Activated CD4-positive, alpha-beta T cell treated with anti-CD3 and anti-CD28 coated beads for 4 hours (primary cell): Measurements from ENCODE around the gene HPD.
"Not testable (repeated sequence)": the region's sequence is repeated elsewhere in the genome, so short reads cannot be mapped to it uniquely, and the experiment has no call there.

Experiments
- DNase-seq, 2 donors: peaks; one replicate each; pipeline ENCODE4 v3.0.0-alpha.2; 2020

HPD gene

GRCh38 chr12:121861636-121862254, 3.1 kb upstream of the HPD start:
- DNase-seq: no peak

- not testable (repeated sequence) for DNase-seq
These were observed 2.0 kb upstream of the HPD start for GRCh38 chr12:121860699-121861098.

GRCh38 chr12:121860257-121860656, 1.6 kb upstream of the HPD start:
- DNase-seq: no peak

- no peak for DNase-seq
These were observed 369 bp downstream of the HPD start for GRCh38 chr12:121858318-121858661.

GRCh38 chr12:121857322-121858246, 1.1 kb downstream of the HPD start:
- DNase-seq: no peak

- DNase-seq: not testable (repeated sequence)
These were observed 6.3 kb downstream of the HPD start for GRCh38 chr12:121852392-121852791.

GRCh38 chr12:121849665-121850064, 9.0 kb downstream of the HPD start:
- no peak for DNase-seq

- DNase-seq: no peak
These were observed 9.4 kb downstream of the HPD start for GRCh38 chr12:121849211-121849610.

GRCh38 chr12:121845701-121846100, 13.0 kb downstream of the HPD start:
- DNase-seq: no peak

GRCh38 chr12:121843236-121843982, 15.2 kb downstream of the HPD start:
- DNase-seq: no peak

- no peak for DNase-seq
These were observed 18.5 kb downstream of the HPD start for GRCh38 chr12:121839993-121840761.

- peak; percentile 100 for DNase-seq
These were observed 19.3 kb downstream of the HPD start for GRCh38 chr12:121839106-121839992.

- DNase-seq: no peak
These were observed 20.5 kb downstream of the HPD start for GRCh38 chr12:121838126-121838525.

- DNase-seq: no peak
These were observed 21.0 kb downstream of the HPD start for GRCh38 chr12:121837680-121838079.

GRCh38 chr12:121831571-121832245, 27.0 kb downstream of the HPD start:
- no peak for DNase-seq

GRCh38 chr12:121830588-121831265, 27.9 kb downstream of the HPD start:
- no peak for DNase-seq

- DNase-seq: no peak
These were observed 28.5 kb downstream of the HPD start for GRCh38 chr12:121830134-121830533.

- no peak for DNase-seq
These were observed 29.3 kb downstream of the HPD start for GRCh38 chr12:121829250-121829918.

- DNase-seq: no peak
These were observed 29.8 kb downstream of the HPD start for GRCh38 chr12:121828826-121829225.

GRCh38 chr12:121828306-121828705, 30.4 kb downstream of the HPD start:
- no peak for DNase-seq
